Measurements from ENCODE around the gene BST2.

GRCh38 chr19:17441241-17442021 lies 36.0 kb upstream of the BST2 start:
- TF ChIP-seq, protein P1, sequence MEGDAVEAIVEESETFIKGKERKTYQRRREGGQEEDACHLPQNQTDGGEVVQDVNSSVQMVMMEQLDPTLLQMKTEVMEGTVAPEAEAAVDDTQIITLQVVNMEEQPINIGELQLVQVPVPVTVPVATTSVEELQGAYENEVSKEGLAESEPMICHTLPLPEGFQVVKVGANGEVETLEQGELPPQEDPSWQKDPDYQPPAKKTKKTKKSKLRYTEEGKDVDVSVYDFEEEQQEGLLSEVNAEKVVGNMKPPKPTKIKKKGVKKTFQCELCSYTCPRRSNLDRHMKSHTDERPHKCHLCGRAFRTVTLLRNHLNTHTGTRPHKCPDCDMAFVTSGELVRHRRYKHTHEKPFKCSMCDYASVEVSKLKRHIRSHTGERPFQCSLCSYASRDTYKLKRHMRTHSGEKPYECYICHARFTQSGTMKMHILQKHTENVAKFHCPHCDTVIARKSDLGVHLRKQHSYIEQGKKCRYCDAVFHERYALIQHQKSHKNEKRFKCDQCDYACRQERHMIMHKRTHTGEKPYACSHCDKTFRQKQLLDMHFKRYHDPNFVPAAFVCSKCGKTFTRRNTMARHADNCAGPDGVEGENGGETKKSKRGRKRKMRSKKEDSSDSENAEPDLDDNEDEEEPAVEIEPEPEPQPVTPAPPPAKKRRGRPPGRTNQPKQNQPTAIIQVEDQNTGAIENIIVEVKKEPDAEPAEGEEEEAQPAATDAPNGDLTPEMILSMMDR (tag by site-specific recombination; IDR thresholded peaks at IDR 0.05) = peak; percentile 83
- no peak for TF ChIP-seq PRDM10 (tag by site-specific recombination; IDR thresholded peaks at IDR 0.05)
- TF ChIP-seq, protein P2, sequence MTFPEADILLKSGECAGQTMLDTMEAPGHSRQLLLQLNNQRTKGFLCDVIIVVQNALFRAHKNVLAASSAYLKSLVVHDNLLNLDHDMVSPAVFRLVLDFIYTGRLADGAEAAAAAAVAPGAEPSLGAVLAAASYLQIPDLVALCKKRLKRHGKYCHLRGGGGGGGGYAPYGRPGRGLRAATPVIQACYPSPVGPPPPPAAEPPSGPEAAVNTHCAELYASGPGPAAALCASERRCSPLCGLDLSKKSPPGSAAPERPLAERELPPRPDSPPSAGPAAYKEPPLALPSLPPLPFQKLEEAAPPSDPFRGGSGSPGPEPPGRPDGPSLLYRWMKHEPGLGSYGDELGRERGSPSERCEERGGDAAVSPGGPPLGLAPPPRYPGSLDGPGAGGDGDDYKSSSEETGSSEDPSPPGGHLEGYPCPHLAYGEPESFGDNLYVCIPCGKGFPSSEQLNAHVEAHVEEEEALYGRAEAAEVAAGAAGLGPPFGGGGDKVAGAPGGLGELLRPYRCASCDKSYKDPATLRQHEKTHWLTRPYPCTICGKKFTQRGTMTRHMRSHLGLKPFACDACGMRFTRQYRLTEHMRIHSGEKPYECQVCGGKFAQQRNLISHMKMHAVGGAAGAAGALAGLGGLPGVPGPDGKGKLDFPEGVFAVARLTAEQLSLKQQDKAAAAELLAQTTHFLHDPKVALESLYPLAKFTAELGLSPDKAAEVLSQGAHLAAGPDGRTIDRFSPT (tag by site-specific recombination; IDR thresholded peaks at IDR 0.05) = no peak
- no peak for TF ChIP-seq ZNF302 (tag by site-specific recombination; IDR thresholded peaks at IDR 0.05; ENCODE audit: low read depth)
- TF ChIP-seq ZNF624 (tag by site-specific recombination; IDR thresholded peaks at IDR 0.05) = no peak
- no peak for TF ChIP-seq ZBTB11 (tag by site-specific recombination; conservative IDR thresholded peaks at IDR 0.05; ENCODE audit: low read depth)
- TF ChIP-seq ZNF701 (tag by site-specific recombination; IDR thresholded peaks at IDR 0.05) = no peak
- TF ChIP-seq, protein P3, sequence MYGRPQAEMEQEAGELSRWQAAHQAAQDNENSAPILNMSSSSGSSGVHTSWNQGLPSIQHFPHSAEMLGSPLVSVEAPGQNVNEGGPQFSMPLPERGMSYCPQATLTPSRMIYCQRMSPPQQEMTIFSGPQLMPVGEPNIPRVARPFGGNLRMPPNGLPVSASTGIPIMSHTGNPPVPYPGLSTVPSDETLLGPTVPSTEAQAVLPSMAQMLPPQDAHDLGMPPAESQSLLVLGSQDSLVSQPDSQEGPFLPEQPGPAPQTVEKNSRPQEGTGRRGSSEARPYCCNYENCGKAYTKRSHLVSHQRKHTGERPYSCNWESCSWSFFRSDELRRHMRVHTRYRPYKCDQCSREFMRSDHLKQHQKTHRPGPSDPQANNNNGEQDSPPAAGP (tag by site-specific recombination; IDR thresholded peaks at IDR 0.05) = no peak
- TF ChIP-seq, protein P4, sequence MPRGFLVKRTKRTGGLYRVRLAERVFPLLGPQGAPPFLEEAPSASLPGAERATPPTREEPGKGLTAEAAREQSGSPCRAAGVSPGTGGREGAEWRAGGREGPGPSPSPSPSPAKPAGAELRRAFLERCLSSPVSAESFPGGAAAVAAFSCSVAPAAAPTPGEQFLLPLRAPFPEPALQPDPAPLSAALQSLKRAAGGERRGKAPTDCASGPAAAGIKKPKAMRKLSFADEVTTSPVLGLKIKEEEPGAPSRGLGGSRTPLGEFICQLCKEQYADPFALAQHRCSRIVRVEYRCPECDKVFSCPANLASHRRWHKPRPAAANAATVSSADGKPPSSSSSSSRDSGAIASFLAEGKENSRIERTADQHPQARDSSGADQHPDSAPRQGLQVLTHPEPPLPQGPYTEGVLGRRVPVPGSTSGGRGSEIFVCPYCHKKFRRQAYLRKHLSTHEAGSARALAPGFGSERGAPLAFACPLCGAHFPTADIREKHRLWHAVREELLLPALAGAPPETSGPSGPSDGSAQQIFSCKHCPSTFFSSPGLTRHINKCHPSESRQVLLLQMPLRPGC (tag by site-specific recombination; IDR thresholded peaks at IDR 0.05) = no peak
- no peak for TF ChIP-seq TCF7L2 (IDR thresholded peaks at IDR 0.05; ENCODE audit: borderline replicate concordance, low read depth, low read length)
- TF ChIP-seq ZSCAN30 (tag by site-specific recombination; IDR thresholded peaks at IDR 0.05) = no peak
- TF ChIP-seq ZNF658 (tag by site-specific recombination; IDR thresholded peaks at IDR 0.05) = no peak

Measured in HEK293 (cell line).